ENCODE measurements around the gene CAB39L.

DNA sequence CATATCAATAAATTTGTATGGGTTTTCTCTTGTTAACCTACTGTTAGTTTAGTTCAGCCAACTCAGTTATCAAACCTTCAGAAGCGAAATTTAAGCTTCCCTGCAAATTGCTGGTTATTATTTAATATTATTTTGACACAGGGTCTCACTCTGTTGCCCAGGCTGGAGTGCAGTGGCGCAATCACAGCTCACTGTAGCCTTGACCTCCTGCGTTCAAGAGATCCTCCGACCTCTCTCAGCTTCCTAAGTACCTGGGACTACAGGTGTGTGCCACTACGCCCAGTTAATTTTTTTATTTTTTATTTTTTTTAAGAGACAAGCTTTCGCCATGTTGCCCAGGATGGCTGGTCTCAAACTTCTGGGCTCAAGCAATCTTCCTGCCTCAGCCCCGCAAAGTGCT, 6.2 kb downstream of the CAB39L start:
- TF ChIP-seq, protein P1, sequence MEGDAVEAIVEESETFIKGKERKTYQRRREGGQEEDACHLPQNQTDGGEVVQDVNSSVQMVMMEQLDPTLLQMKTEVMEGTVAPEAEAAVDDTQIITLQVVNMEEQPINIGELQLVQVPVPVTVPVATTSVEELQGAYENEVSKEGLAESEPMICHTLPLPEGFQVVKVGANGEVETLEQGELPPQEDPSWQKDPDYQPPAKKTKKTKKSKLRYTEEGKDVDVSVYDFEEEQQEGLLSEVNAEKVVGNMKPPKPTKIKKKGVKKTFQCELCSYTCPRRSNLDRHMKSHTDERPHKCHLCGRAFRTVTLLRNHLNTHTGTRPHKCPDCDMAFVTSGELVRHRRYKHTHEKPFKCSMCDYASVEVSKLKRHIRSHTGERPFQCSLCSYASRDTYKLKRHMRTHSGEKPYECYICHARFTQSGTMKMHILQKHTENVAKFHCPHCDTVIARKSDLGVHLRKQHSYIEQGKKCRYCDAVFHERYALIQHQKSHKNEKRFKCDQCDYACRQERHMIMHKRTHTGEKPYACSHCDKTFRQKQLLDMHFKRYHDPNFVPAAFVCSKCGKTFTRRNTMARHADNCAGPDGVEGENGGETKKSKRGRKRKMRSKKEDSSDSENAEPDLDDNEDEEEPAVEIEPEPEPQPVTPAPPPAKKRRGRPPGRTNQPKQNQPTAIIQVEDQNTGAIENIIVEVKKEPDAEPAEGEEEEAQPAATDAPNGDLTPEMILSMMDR (conservative IDR thresholded peaks at IDR 0.05; ENCODE audit: low read depth, low read length): no peak
- TF ChIP-seq EZH2 (IDR thresholded peaks at IDR 0.05; ENCODE audit: borderline replicate concordance, low read depth, low read length, poor library complexity, severe bottlenecking): no peak
